HL-60 (cell line): ENCODE results near the gene BLOC1S5.

Experiments used
- DNase-seq, 2 experiments: peaks; one replicate each; pipeline ENCODE4 v3.0.0-alpha.2; 2010 to 2020; ENCODE audit warnings: low read depth in 1 of 2, low spot score in 1 of 2
- H3K27ac ChIP-seq: fragments of 250-450 bp; sonication (Bioruptor Pico); replicated peaks from 2 replicates; pipeline ENCODE4 v1.5.1; 2020; ENCODE audit warnings: mild to moderate bottlenecking, moderate library complexity
- H3K27me3 ChIP-seq: fragments of 250-450 bp; sonication (Bioruptor Pico); 2 replicates; pipeline ENCODE4 v1.5.1; 2021; ENCODE audit warnings: mild to moderate bottlenecking, moderate library complexity; ENCODE audit not compliant: insufficient read depth, poor library complexity, severe bottlenecking
- H3K4me3 ChIP-seq: replicated peaks from 2 replicates; pipeline ENCODE4 v1.5.1; 2011; ENCODE audit warnings: mild to moderate bottlenecking, control low read depth, low read length; ENCODE audit not compliant: insufficient read depth
- GABPA ChIP-seq: IDR thresholded peaks from 2 replicates; pipeline ENCODE4 v1.6.1; 2012; ENCODE audit warnings: low read depth
- POLR2AphosphoS5 ChIP-seq: IDR thresholded peaks from 2 replicates; pipeline ENCODE4 v1.6.1; 2012; ENCODE audit warnings: low read depth
- SPI1 ChIP-seq: IDR thresholded peaks from 2 replicates; pipeline ENCODE4 v1.6.1; 2012; ENCODE audit warnings: low read depth, mild to moderate bottlenecking, borderline replicate concordance
- TF ChIP-seq, protein P1 (sequence below): IDR thresholded peaks from 2 replicates; pipeline ENCODE4 v1.6.1; 2012; ENCODE audit warnings: low read depth; ENCODE audit not compliant: insufficient replicate concordance
- TF ChIP-seq, protein P2 (sequence below): IDR thresholded peaks from one replicate; pipeline ENCODE4 v1.5.1; 2011; ENCODE audit warnings: low read length, control low read depth, inconsistent platforms; ENCODE audit not compliant: insufficient read depth

Gene BLOC1S5

DNA sequence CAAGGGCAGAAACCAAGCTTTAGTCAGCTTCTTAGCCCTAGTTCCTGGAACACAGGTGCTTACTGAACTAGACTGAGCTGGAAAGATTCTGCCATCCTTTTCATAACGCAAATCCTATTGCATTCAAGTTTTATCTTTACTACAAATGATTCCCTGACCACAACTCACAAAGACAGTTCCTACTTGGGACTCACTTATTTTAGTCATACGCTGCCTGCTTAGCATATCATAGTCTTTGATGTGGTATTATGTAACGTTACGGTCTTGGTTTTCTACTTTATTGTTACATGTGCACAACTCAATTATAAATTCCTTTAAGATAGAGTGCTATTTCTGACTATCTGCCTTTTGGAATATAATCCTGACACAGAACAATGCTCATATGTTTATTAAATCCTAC is 59.1 kb downstream of the BLOC1S5 start:
- Histone ChIP-seq H3K27me3 (no peaks in the 10 kb centered on the region), H3K27ac (no peak overlapping the region), H3K4me3 (no peak overlapping the region)
- TF ChIP-seq POLR2AphosphoS5: no peak
- TF ChIP-seq GABPA: no peak
- no peak for TF ChIP-seq SPI1
- TF ChIP-seq, protein P1, sequence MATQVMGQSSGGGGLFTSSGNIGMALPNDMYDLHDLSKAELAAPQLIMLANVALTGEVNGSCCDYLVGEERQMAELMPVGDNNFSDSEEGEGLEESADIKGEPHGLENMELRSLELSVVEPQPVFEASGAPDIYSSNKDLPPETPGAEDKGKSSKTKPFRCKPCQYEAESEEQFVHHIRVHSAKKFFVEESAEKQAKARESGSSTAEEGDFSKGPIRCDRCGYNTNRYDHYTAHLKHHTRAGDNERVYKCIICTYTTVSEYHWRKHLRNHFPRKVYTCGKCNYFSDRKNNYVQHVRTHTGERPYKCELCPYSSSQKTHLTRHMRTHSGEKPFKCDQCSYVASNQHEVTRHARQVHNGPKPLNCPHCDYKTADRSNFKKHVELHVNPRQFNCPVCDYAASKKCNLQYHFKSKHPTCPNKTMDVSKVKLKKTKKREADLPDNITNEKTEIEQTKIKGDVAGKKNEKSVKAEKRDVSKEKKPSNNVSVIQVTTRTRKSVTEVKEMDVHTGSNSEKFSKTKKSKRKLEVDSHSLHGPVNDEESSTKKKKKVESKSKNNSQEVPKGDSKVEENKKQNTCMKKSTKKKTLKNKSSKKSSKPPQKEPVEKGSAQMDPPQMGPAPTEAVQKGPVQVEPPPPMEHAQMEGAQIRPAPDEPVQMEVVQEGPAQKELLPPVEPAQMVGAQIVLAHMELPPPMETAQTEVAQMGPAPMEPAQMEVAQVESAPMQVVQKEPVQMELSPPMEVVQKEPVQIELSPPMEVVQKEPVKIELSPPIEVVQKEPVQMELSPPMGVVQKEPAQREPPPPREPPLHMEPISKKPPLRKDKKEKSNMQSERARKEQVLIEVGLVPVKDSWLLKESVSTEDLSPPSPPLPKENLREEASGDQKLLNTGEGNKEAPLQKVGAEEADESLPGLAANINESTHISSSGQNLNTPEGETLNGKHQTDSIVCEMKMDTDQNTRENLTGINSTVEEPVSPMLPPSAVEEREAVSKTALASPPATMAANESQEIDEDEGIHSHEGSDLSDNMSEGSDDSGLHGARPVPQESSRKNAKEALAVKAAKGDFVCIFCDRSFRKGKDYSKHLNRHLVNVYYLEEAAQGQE: no peak
- TF ChIP-seq, protein P2, sequence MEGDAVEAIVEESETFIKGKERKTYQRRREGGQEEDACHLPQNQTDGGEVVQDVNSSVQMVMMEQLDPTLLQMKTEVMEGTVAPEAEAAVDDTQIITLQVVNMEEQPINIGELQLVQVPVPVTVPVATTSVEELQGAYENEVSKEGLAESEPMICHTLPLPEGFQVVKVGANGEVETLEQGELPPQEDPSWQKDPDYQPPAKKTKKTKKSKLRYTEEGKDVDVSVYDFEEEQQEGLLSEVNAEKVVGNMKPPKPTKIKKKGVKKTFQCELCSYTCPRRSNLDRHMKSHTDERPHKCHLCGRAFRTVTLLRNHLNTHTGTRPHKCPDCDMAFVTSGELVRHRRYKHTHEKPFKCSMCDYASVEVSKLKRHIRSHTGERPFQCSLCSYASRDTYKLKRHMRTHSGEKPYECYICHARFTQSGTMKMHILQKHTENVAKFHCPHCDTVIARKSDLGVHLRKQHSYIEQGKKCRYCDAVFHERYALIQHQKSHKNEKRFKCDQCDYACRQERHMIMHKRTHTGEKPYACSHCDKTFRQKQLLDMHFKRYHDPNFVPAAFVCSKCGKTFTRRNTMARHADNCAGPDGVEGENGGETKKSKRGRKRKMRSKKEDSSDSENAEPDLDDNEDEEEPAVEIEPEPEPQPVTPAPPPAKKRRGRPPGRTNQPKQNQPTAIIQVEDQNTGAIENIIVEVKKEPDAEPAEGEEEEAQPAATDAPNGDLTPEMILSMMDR: no peak
- no peak for DNase-seq

GRCh38 chr6:8000636-8001035 is 63.6 kb downstream of the BLOC1S5 start:
- TF ChIP-seq POLR2AphosphoS5: no peak
- TF ChIP-seq GABPA: no peak
- TF ChIP-seq, protein P2: no peak
- TF ChIP-seq, protein P1: no peak
- TF ChIP-seq SPI1: no peak
- Histone ChIP-seq H3K4me3 (no peak overlapping the region), H3K27ac (no peak overlapping the region), H3K27me3 (no peaks in the 10 kb centered on the region)
- DNase-seq: no peak

- H3K27ac ChIP-seq: no peak overlapping the region
- DNase-seq: no peak
- no peak for TF ChIP-seq SPI1
- TF ChIP-seq, protein P2: no peak
- TF ChIP-seq GABPA: no peak
- TF ChIP-seq, protein P1: no peak
- no peak for TF ChIP-seq POLR2AphosphoS5
- no peak overlapping the region for H3K4me3 ChIP-seq
- H3K27me3 ChIP-seq: no peaks in the 10 kb centered on the region
Observed at GRCh38 chr6:8000188-8000596, 64.0 kb downstream of the BLOC1S5 start.
